Activated CD8-positive, alpha-beta memory T cell treated with anti-CD3 and anti-CD28 coated beads for 24 hours (primary cell): Measurements from ENCODE around the gene LKAAEAR1.
A peak's percentile ranks its signal among the peaks of the same experiment; 100 is the strongest.

Source experiments
- DNase-seq: peaks from one replicate; pipeline ENCODE4 v3.0.0-alpha.2; 2020

The LKAAEAR1 gene

GRCh38 chr20:64048402-64049044 lies 35.7 kb downstream of the LKAAEAR1 start:
- no peak for DNase-seq

GRCh38 chr20:64047968-64048401 lies 36.2 kb downstream of the LKAAEAR1 start:
- DNase-seq = no peak

GRCh38 chr20:64047046-64047389 lies 37.2 kb downstream of the LKAAEAR1 start:
- DNase-seq = no peak

GRCh38 chr20:64045346-64046011 lies 38.7 kb downstream of the LKAAEAR1 start:
- no peak for DNase-seq

GRCh38 chr20:64044484-64045247 lies 39.5 kb downstream of the LKAAEAR1 start:
- no peak for DNase-seq

- no peak for DNase-seq
Observed at GRCh38 chr20:64043768-64044167, 40.4 kb downstream of the LKAAEAR1 start.

- no peak for DNase-seq
Observed at GRCh38 chr20:64042054-64042781, 42.0 kb downstream of the LKAAEAR1 start.

- no peak for DNase-seq
Observed at GRCh38 chr20:64041781-64042053, 42.5 kb downstream of the LKAAEAR1 start.

- DNase-seq = no peak
Observed at GRCh38 chr20:64041040-64041780, 43.0 kb downstream of the LKAAEAR1 start.

GRCh38 chr20:64040231-64041039 lies 43.8 kb downstream of the LKAAEAR1 start:
- DNase-seq = no peak

GRCh38 chr20:64039293-64040160 lies 44.7 kb downstream of the LKAAEAR1 start:
- no peak for DNase-seq

- peak; percentile 92 for DNase-seq
Observed at GRCh38 chr20:64038565-64039292, 45.5 kb downstream of the LKAAEAR1 start.

GRCh38 chr20:64038224-64038564 lies 46.0 kb downstream of the LKAAEAR1 start:
- DNase-seq = no peak

- DNase-seq = no peak
Observed at GRCh38 chr20:64037498-64038213, 46.5 kb downstream of the LKAAEAR1 start.

GRCh38 chr20:64037199-64037497 lies 47.0 kb downstream of the LKAAEAR1 start:
- no peak for DNase-seq

- no peak for DNase-seq
Observed at GRCh38 chr20:64036346-64037198, 47.6 kb downstream of the LKAAEAR1 start.

- no peak for DNase-seq
Observed at GRCh38 chr20:64035933-64036345, 48.3 kb downstream of the LKAAEAR1 start, which contains the start of gene C20orf204. Gene C20orf204 (plus strand): TSS chr20:64036182. CDS start chr20:64036324, 142 bp downstream.

GRCh38 chr20:64035066-64035932 lies 48.9 kb downstream of the LKAAEAR1 start:
- DNase-seq = peak; percentile 82
